Body of pancreas (tissue), 4 donors: ENCODE results near the gene POLR2B.

Experiments used
- POLR2A ChIP-seq, 3 donors: fragments of 450-650 bp; IDR thresholded peaks; one replicate each; pipeline ENCODE4 v1.6.1; 2016; ENCODE audit warnings: antibody characterized with exemption in 3 of 3, mild to moderate bottlenecking in 2 of 3
- TF ChIP-seq, protein P1 (sequence below), 7 experiments: fragments of 450-650 bp in 4 of 7; fragments of 200-600 bp in 3 of 7; sonication (generic) in 3 of 7; IDR thresholded peaks; one replicate each; pipeline ENCODE4 v1.5.1; 2016 to 2019; ENCODE audit warnings: antibody characterized with exemption in 7 of 7

DNA sequence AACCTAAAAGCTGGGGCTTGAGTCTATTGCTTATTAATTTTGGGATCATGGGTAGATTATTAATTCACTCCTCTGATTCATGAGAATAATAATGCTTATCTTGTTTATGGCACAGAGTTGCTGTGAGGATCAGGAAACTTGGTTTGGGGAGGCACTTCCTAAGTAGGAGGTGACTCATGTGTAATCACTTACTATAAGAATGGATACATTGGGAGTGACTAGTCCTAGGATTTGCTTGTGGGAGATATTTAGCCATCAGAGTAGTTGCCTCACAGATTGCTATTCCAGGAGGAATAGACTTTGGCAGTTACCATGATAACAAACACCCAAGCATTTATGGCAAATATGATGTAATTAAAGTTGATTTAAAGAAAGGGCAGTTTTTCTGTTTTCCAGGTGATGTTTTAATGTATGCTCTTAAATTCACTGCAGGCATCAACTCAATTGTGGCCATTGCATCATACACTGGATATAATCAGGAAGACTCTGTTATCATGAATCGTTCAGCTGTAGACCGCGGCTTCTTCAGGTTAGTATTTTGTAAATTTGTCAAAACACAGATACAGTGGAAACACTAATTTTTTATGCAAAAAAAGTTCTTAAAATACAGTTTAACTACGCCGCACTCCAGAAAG, 41.9 kb downstream of the POLR2B start:
- TF ChIP-seq, protein P1, sequence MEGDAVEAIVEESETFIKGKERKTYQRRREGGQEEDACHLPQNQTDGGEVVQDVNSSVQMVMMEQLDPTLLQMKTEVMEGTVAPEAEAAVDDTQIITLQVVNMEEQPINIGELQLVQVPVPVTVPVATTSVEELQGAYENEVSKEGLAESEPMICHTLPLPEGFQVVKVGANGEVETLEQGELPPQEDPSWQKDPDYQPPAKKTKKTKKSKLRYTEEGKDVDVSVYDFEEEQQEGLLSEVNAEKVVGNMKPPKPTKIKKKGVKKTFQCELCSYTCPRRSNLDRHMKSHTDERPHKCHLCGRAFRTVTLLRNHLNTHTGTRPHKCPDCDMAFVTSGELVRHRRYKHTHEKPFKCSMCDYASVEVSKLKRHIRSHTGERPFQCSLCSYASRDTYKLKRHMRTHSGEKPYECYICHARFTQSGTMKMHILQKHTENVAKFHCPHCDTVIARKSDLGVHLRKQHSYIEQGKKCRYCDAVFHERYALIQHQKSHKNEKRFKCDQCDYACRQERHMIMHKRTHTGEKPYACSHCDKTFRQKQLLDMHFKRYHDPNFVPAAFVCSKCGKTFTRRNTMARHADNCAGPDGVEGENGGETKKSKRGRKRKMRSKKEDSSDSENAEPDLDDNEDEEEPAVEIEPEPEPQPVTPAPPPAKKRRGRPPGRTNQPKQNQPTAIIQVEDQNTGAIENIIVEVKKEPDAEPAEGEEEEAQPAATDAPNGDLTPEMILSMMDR (IDR thresholded peaks at IDR 0.05) = no peak
- TF ChIP-seq POLR2A (IDR thresholded peaks at IDR 0.05) = no peak
